Measurements from ENCODE around the gene TTC36. TPM values are rescaled to one million over a fixed set of nuclear protein-coding genes. Genes with fewer than 3 reads are reported as not detected.

Gene TTC36
- total RNA-seq, 5 donors from 2014 or later (not counting 1 experiment from before 2014, with no cell fraction given): 0.53 to 1.7 (median 1.2) TPM

GRCh38 chr11:118497831-118498230 is 29.4 kb upstream of the TTC36 start:
- Mint-ChIP-seq H3K27me3 (no peaks in the 10 kb centered on the region), H3K4me1 (no peaks in the 10 kb centered on the region), H3K9me3 (no peaks in the 10 kb centered on the region), H3K4me3 (no peak overlapping the region), H3K36me3 (peaks cover 60% of the 10 kb centered on the region), H3K27ac (no peak overlapping the region)
- Histone ChIP-seq H3K4me3 (ENCODE audit: control insufficient read depth in 1 of 2, extremely low read depth in 1 of 2, low read length in 1 of 2) (no peak overlapping the region), H3K27me3 (replicated peaks in 1 of 2; ENCODE audit: control insufficient read depth in 2 of 2, extremely low read depth in 1 of 2, insufficient read depth in 2 of 2, low read length in 1 of 2) (no peaks in the 10 kb centered on the region), H3K36me3 (ENCODE audit: control insufficient read depth in 2 of 2, extremely low read depth in 1 of 2, insufficient read depth in 1 of 2, low read length in 1 of 2) (peaks cover 8 to 93% of the 10 kb centered on the region in 2 donors), H3K4me1 (ENCODE audit: control insufficient read depth in 1 of 2, extremely low read depth in 1 of 2, insufficient read depth in 2 of 2, low read length in 2 of 2) (no peaks in the 10 kb centered on the region), H3K27ac (ENCODE audit: low read length) (no peak overlapping the region), H3K9me3 (no peaks in the 10 kb centered on the region)
- ChIA-PET CTCF (interaction anchor here in 1 of 2 donors (0.6 kb wide), 1 partner anchor 262 kb away, joined by 3 read pairs; no protein-coding TSS in a partner anchor), POLR2A (interaction anchor here in 1 of 2 donors (0.6 kb wide), 1 partner anchor 310 kb away, joined by 5 read pairs; no protein-coding TSS in a partner anchor)
- DNase-seq: no peak
- WGBS (ENCODE audit: insufficient coverage): 100% methylated on average over 2 of the region's 4 CpGs
- no peak for ATAC-seq (replicated peaks in 1 of 4)

DNA sequence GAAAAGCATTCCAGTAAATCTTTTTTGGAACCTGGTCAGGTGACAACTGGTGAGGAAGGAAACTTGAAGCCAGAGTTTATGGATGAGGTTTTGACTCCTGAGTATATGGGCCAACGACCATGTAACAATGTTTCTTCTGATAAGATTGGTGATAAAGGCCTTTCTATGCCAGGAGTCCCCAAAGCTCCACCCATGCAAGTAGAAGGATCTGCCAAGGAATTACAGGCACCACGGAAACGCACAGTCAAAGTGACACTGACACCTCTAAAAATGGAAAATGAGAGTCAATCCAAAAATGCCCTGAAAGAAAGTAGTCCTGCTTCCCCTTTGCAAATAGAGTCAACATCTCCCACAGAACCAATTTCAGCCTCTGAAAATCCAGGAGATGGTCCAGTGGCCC is 24.1 kb upstream of the TTC36 start:
- H3K9me3 ChIP-seq: no peaks in the 10 kb centered on the region
- peaks cover 26 to 94% of the 10 kb centered on the region in 2 donors for H3K36me3 ChIP-seq (ENCODE audit: control insufficient read depth in 2 of 2, extremely low read depth in 1 of 2, insufficient read depth in 1 of 2, low read length in 1 of 2)
- H3K27ac ChIP-seq (ENCODE audit: low read length): no peak overlapping the region
- Mint-ChIP-seq H3K27me3 (no peaks in the 10 kb centered on the region), H3K27ac (peak overlapping the region in 1 of 2 donors; percentile 16), H3K4me1 (peaks cover 0 to 2% (median 0%) of the 10 kb centered on the region in 3 donors), H3K4me3 (no peak overlapping the region), H3K9me3 (no peaks in the 10 kb centered on the region), H3K36me3 (peaks cover 69% of the 10 kb centered on the region)
- ChIA-PET CTCF (no interaction called here), POLR2A (no interaction called here)
- 72% methylated on average over 3 of the region's 3 CpGs for WGBS (ENCODE audit: insufficient coverage)
- H3K4me3 ChIP-seq (ENCODE audit: control insufficient read depth in 1 of 2, extremely low read depth in 1 of 2, low read length in 1 of 2): no peak overlapping the region
- no peak for DNase-seq
- no peaks in the 10 kb centered on the region for H3K4me1 ChIP-seq (ENCODE audit: control insufficient read depth in 1 of 2, extremely low read depth in 1 of 2, insufficient read depth in 2 of 2, low read length in 2 of 2)
- ATAC-seq (replicated peaks in 1 of 4): no peak
- no peaks in the 10 kb centered on the region for H3K27me3 ChIP-seq (replicated peaks in 1 of 2; ENCODE audit: control insufficient read depth in 2 of 2, extremely low read depth in 1 of 2, insufficient read depth in 2 of 2, low read length in 1 of 2)

DNA sequence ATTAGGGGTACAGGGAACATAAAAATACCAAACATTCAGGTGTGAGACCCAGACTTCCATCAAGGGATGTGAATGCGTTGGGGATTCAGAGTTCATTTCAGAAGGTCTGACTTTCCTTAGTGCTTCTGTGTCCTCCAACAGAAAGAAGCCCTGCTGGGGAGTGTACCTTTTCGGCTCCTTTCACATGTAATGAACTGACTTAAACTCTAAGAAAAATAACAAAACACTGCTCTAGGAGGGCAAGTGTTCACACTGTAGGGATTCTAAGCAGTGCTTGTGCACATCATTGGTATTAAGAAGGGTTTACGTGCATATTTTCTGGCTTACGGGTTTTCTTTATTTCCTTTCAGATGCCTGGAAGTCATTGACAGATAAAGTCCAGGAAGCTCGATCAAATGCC is 15.7 kb upstream of the TTC36 start:
- no peak for ATAC-seq (replicated peaks in 1 of 4)
- Mint-ChIP-seq H3K36me3 (peaks cover 53% of the 10 kb centered on the region), H3K27me3 (no peaks in the 10 kb centered on the region), H3K27ac (no peak overlapping the region), H3K4me3 (no peak overlapping the region), H3K4me1 (peaks cover 9 to 10% (median 10%) of the 10 kb centered on the region in 3 donors), H3K9me3 (no peaks in the 10 kb centered on the region)
- H3K4me3 ChIP-seq (ENCODE audit: control insufficient read depth in 1 of 2, extremely low read depth in 1 of 2, low read length in 1 of 2): no peak overlapping the region
- CTCF ChIA-PET: no interaction called here
- POLR2A ChIA-PET: no interaction called here
- no peaks in the 10 kb centered on the region for H3K27me3 ChIP-seq (replicated peaks in 1 of 2; ENCODE audit: control insufficient read depth in 2 of 2, extremely low read depth in 1 of 2, insufficient read depth in 2 of 2, low read length in 1 of 2)
- no peaks in the 10 kb centered on the region for H3K9me3 ChIP-seq
- peaks cover 0 to 7% of the 10 kb centered on the region in 2 experiments for H3K4me1 ChIP-seq (ENCODE audit: control insufficient read depth in 1 of 2, extremely low read depth in 1 of 2, insufficient read depth in 2 of 2, low read length in 2 of 2)
- no peak for DNase-seq
- peaks cover 14 to 95% of the 10 kb centered on the region in 2 donors for H3K36me3 ChIP-seq (ENCODE audit: control insufficient read depth in 2 of 2, extremely low read depth in 1 of 2, insufficient read depth in 1 of 2, low read length in 1 of 2)
- no peak overlapping the region for H3K27ac ChIP-seq (ENCODE audit: low read length)
- 100% methylated on average over 2 of the region's 5 CpGs for WGBS (ENCODE audit: insufficient coverage)

DNA sequence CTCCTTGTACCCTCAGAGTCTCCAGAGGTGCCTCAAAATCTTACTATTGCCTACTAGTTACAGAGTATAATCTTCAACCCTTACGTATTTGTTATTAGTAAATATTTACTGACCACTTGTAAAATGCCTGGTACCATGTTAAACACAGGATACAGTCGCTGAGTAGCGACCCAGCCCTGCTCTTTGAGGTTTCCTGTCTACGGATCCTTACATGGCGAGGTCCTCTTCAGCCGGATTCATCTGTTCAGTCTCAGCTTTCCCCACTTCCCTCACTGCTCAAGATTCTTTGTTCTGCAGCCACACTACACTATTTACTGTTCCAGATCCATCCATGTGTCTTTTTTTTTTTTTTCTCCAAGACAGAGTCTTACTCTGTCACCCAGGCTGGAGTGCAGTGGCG is 13.2 kb upstream of the TTC36 start:
- Histone ChIP-seq H3K36me3 (ENCODE audit: control insufficient read depth in 2 of 2, extremely low read depth in 1 of 2, insufficient read depth in 1 of 2, low read length in 1 of 2) (peaks cover 10 to 89% of the 10 kb centered on the region in 2 donors), H3K4me3 (ENCODE audit: control insufficient read depth in 1 of 2, extremely low read depth in 1 of 2, low read length in 1 of 2) (no peak overlapping the region), H3K9me3 (no peaks in the 10 kb centered on the region), H3K27me3 (replicated peaks in 1 of 2; ENCODE audit: control insufficient read depth in 2 of 2, extremely low read depth in 1 of 2, insufficient read depth in 2 of 2, low read length in 1 of 2) (no peaks in the 10 kb centered on the region), H3K4me1 (ENCODE audit: control insufficient read depth in 1 of 2, extremely low read depth in 1 of 2, insufficient read depth in 2 of 2, low read length in 2 of 2) (peaks cover 0 to 7% of the 10 kb centered on the region in 2 experiments), H3K27ac (ENCODE audit: low read length) (no peak overlapping the region)
- Mint-ChIP-seq H3K4me3 (no peak overlapping the region), H3K4me1 (peaks cover 8 to 10% (median 9%) of the 10 kb centered on the region in 3 donors), H3K27me3 (no peaks in the 10 kb centered on the region), H3K36me3 (peaks cover 55% of the 10 kb centered on the region), H3K27ac (peak overlapping the region; percentile 74 to 77), H3K9me3 (no peaks in the 10 kb centered on the region)
- CTCF ChIA-PET: no interaction called here
- ATAC-seq (replicated peaks in 1 of 4) (peak; percentile 52 to 68 (median 62)), DNase-seq (peak in 1 of 35 experiments; percentile 29)
- POLR2A ChIA-PET: no interaction called here
- 32% methylated on average over 4 of the region's 7 CpGs for WGBS (ENCODE audit: insufficient coverage)

GRCh38 chr11:118519549-118519948 is 7.7 kb upstream of the TTC36 start:
- H3K9me3 Mint-ChIP-seq: no peaks in the 10 kb centered on the region
- Histone ChIP-seq H3K36me3 (ENCODE audit: control insufficient read depth in 2 of 2, extremely low read depth in 1 of 2, insufficient read depth in 1 of 2, low read length in 1 of 2) (peaks cover 17 to 87% of the 10 kb centered on the region in 2 donors), H3K4me1 (ENCODE audit: control insufficient read depth in 1 of 2, extremely low read depth in 1 of 2, insufficient read depth in 2 of 2, low read length in 2 of 2) (no peaks in the 10 kb centered on the region), H3K4me3 (ENCODE audit: control insufficient read depth in 1 of 2, extremely low read depth in 1 of 2, low read length in 1 of 2) (no peak overlapping the region), H3K27ac (ENCODE audit: low read length) (no peak overlapping the region), H3K27me3 (replicated peaks in 1 of 2; ENCODE audit: control insufficient read depth in 2 of 2, extremely low read depth in 1 of 2, insufficient read depth in 2 of 2, low read length in 1 of 2) (no peaks in the 10 kb centered on the region), H3K9me3 (no peaks in the 10 kb centered on the region)
- H3K27ac Mint-ChIP-seq: peak overlapping the region in 1 of 2 donors; percentile 28
- CTCF ChIA-PET: interaction anchor here in 1 of 2 donors (0.5 to 0.7 kb wide), 3 partner anchors 29 to 369 kb away, joined by 3 to 5 read pairs (median 3); no protein-coding TSS in a partner anchor
- H3K4me3 Mint-ChIP-seq: no peak overlapping the region
- POLR2A ChIA-PET: interaction anchor here (0.6 to 0.7 kb wide), 3 partner anchors 14 to 1008 kb away, joined by 3 to 5 read pairs (median 4); no protein-coding TSS in a partner anchor
- no peaks in the 10 kb centered on the region for H3K27me3 Mint-ChIP-seq
- DNase-seq (no peak), ATAC-seq (replicated peaks in 1 of 4) (no peak)
- H3K4me1 Mint-ChIP-seq: peaks cover 5 to 7% (median 6%) of the 10 kb centered on the region in 3 donors
- H3K36me3 Mint-ChIP-seq: peaks cover 58% of the 10 kb centered on the region
- 92% methylated on average over 5 of the region's 6 CpGs for WGBS (ENCODE audit: insufficient coverage)

GRCh38 chr11:118521892-118522311 is 5.4 kb upstream of the TTC36 start:
- no peak overlapping the region for H3K27ac Mint-ChIP-seq

More at GRCh38 chr11:118521892-118522311, 5.4 kb upstream of the TTC36 start:
- Mint-ChIP-seq H3K27me3 (no peaks in the 10 kb centered on the region), H3K36me3 (peaks cover 43% of the 10 kb centered on the region), H3K4me1 (peaks cover 7 to 10% (median 9%) of the 10 kb centered on the region in 3 donors), H3K9me3 (no peaks in the 10 kb centered on the region), H3K4me3 (no peak overlapping the region)
- ChIA-PET CTCF (interaction anchor here in 1 of 2 donors (0.7 kb wide), 1 partner anchor 283 kb away, joined by 3 read pairs; no protein-coding TSS in a partner anchor), POLR2A (no interaction called here)
- H3K4me3 ChIP-seq (ENCODE audit: control insufficient read depth in 1 of 2, extremely low read depth in 1 of 2, low read length in 1 of 2): no peak overlapping the region
- DNase-seq: no peak
- WGBS (ENCODE audit: insufficient coverage): 89% methylated on average over 11 of the region's 13 CpGs
- ATAC-seq (replicated peaks in 1 of 4): no peak
- no peak overlapping the region for H3K27ac ChIP-seq (ENCODE audit: low read length)
- no peaks in the 10 kb centered on the region for H3K9me3 ChIP-seq
- H3K36me3 ChIP-seq (ENCODE audit: control insufficient read depth in 2 of 2, extremely low read depth in 1 of 2, insufficient read depth in 1 of 2, low read length in 1 of 2): peaks cover 14 to 70% of the 10 kb centered on the region in 2 donors
- no peaks in the 10 kb centered on the region for H3K4me1 ChIP-seq (ENCODE audit: control insufficient read depth in 1 of 2, extremely low read depth in 1 of 2, insufficient read depth in 2 of 2, low read length in 2 of 2)
- no peaks in the 10 kb centered on the region for H3K27me3 ChIP-seq (replicated peaks in 1 of 2; ENCODE audit: control insufficient read depth in 2 of 2, extremely low read depth in 1 of 2, insufficient read depth in 2 of 2, low read length in 1 of 2)

Data from T-cell (primary cell).